Karpas-422 (cell line): ENCODE data around the gene TIMM22. TPM values are rescaled to one million over a fixed set of nuclear protein-coding genes. Genes with fewer than 3 reads are reported as not detected.
"Not testable (repeated sequence)": the region's sequence is repeated elsewhere in the genome, so short reads cannot be mapped to it uniquely, and the experiment has no call there.

Experiments
- DNase-seq: peaks from one replicate; pipeline ENCODE4 v3.0.0-alpha.2; 2015
- H2AFZ ChIP-seq: fragments of 200-600 bp; sonication (generic); 2 replicates; pipeline ENCODE4 v1.6.1; 2014; ENCODE audit warnings: antibody characterized with exemption, low read length, mixed read lengths
- H3K27ac ChIP-seq: fragments of 200-600 bp; sonication (generic); 2 replicates; pipeline ENCODE4 v1.5.1; 2014; ENCODE audit warnings: mild to moderate bottlenecking, low read length, moderate library complexity
- H3K27me3 ChIP-seq: fragments of 200-600 bp; sonication (generic); 2 replicates; pipeline ENCODE4 v1.6.1; 2014; ENCODE audit warnings: low read length, mixed read lengths
- H3K36me3 ChIP-seq: fragments of 200-600 bp; sonication (generic); 2 replicates; pipeline ENCODE4 v1.6.1; 2014; ENCODE audit warnings: low read length, mixed read lengths; ENCODE audit not compliant: insufficient read depth
- H3K4me1 ChIP-seq: fragments of 200-600 bp; sonication (generic); 2 replicates; pipeline ENCODE4 v1.6.1; 2014; ENCODE audit warnings: mild to moderate bottlenecking, low read length, mixed read lengths
- H3K4me2 ChIP-seq: fragments of 200-600 bp; sonication (generic); 2 replicates; pipeline ENCODE4 v1.6.1; 2014; ENCODE audit warnings: low read length, low read depth, mild to moderate bottlenecking; ENCODE audit not compliant: poor library complexity, severe bottlenecking
- H3K4me3 ChIP-seq: fragments of 200-600 bp; sonication (generic); 2 replicates; pipeline ENCODE4 v1.5.1; 2014; ENCODE audit warnings: mild to moderate bottlenecking, antibody characterized with exemption, low read length, mixed read lengths
- H3K79me2 ChIP-seq: fragments of 200-600 bp; sonication (generic); 2 replicates; pipeline ENCODE4 v1.6.1; 2014; ENCODE audit warnings: mild to moderate bottlenecking, low read length, mixed read lengths
- H3K9ac ChIP-seq: fragments of 200-600 bp; sonication (generic); 2 replicates; pipeline ENCODE4 v1.6.0; 2014; ENCODE audit warnings: low read length
- H3K9me2 ChIP-seq: fragments of 200-600 bp; sonication (generic), shearing (Covaris generic); replicated peaks from 2 replicates; pipeline ENCODE4 v1.6.0; 2014; ENCODE audit warnings: mild to moderate bottlenecking, low read length, moderate library complexity; ENCODE audit not compliant: insufficient read depth
- H3K9me3 ChIP-seq: fragments of 300-700, 200-600 bp; sonication (generic); 2 replicates; pipeline ENCODE4 v1.6.1; 2014; ENCODE audit warnings: low read length, mixed read lengths
- H4K20me1 ChIP-seq: fragments of 200-600 bp; sonication (generic); 2 replicates; pipeline ENCODE4 v1.6.1; 2014; ENCODE audit warnings: mild to moderate bottlenecking, antibody characterized with exemption, low read length, low read depth; ENCODE audit not compliant: insufficient read depth
- total RNA-seq: library from RNA; depleted of rRNA; stranded (reverse); fragments of >200 nt; shearing (Covaris generic); gene quantifications from 2 replicates; pipeline ENCODE4 v1.2.3, GENCODE V29; 2014; ENCODE audit warnings: low replicate concordance

TIMM22 gene
- total RNA-seq, 1 experiment from 2014 or later: 4.7 TPM

- Histone ChIP-seq H3K4me3 (no peak overlapping the region), H3K4me2 (no peak overlapping the region), H3K9me2 (no peaks in the 10 kb centered on the region)
Measured at GRCh38 chr17:968812-969730, 27.9 kb upstream of the TIMM22 start.

GRCh38 chr17:969811-970355, 27.0 kb upstream of the TIMM22 start:
- no peak overlapping the region for H3K27ac ChIP-seq
- no peak overlapping the region for H3K9ac ChIP-seq
- H2AFZ ChIP-seq: no peak overlapping the region
- no peaks in the 10 kb centered on the region for H3K36me3 ChIP-seq
- H3K79me2 ChIP-seq: no peaks in the 10 kb centered on the region
- no peaks in the 10 kb centered on the region for H3K27me3 ChIP-seq
- no peaks in the 10 kb centered on the region for H3K9me2 ChIP-seq
- no peak for DNase-seq
- H3K4me1 ChIP-seq: no peaks in the 10 kb centered on the region
- no peak overlapping the region for H3K4me2 ChIP-seq
- no peak overlapping the region for H3K4me3 ChIP-seq
- no peaks in the 10 kb centered on the region for H4K20me1 ChIP-seq
- no peaks in the 10 kb centered on the region for H3K9me3 ChIP-seq

More at GRCh38 chr17:968812-969730, 27.9 kb upstream of the TIMM22 start:
- no peaks in the 10 kb centered on the region for H3K4me1 ChIP-seq
- no peak overlapping the region for H2AFZ ChIP-seq
- H3K79me2 ChIP-seq: no peaks in the 10 kb centered on the region
- H4K20me1 ChIP-seq: no peaks in the 10 kb centered on the region
- no peaks in the 10 kb centered on the region for H3K36me3 ChIP-seq
- no peak overlapping the region for H3K9ac ChIP-seq
- H3K27me3 ChIP-seq: no peaks in the 10 kb centered on the region
- DNase-seq: no peak
- no peaks in the 10 kb centered on the region for H3K9me3 ChIP-seq
- no peak overlapping the region for H3K27ac ChIP-seq

DNA sequence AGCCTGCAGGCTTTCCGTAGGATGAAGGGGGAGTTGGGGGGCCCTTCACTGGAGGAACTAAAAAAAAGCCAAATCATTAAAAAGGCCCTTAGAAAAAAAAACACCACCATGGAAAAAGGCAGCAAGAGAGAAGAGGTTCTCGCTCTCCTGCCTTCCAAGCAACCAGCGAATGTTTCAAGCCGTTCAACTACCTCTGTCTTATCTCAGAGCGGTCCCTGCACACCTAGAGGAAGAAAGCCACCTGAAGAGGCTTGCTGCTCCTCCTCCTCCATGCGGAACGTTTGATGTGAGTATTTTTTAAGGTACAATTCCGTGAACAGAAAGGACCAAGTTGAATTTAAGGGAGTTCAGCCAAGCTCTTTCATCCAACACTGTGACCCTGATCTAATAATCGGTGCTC, 26.6 kb upstream of the TIMM22 start:
- H3K79me2 ChIP-seq: no peaks in the 10 kb centered on the region
- H4K20me1 ChIP-seq: no peaks in the 10 kb centered on the region
- H3K9ac ChIP-seq: no peak overlapping the region
- H3K4me2 ChIP-seq: no peak overlapping the region
- no peaks in the 10 kb centered on the region for H3K9me2 ChIP-seq
- no peaks in the 10 kb centered on the region for H3K9me3 ChIP-seq
- no peaks in the 10 kb centered on the region for H3K27me3 ChIP-seq
- H2AFZ ChIP-seq: no peak overlapping the region
- DNase-seq: no peak
- H3K4me3 ChIP-seq: no peak overlapping the region
- H3K4me1 ChIP-seq: no peaks in the 10 kb centered on the region
- no peaks in the 10 kb centered on the region for H3K36me3 ChIP-seq
- H3K27ac ChIP-seq: no peak overlapping the region

GRCh38 chr17:971861-972260, 25.1 kb upstream of the TIMM22 start:
- not testable (repeated sequence) for H3K9me2 ChIP-seq, H3K4me2 ChIP-seq, H3K27ac ChIP-seq, H3K79me2 ChIP-seq, H3K4me1 ChIP-seq, H3K9me3 ChIP-seq, H3K9ac ChIP-seq, H3K27me3 ChIP-seq, H3K4me3 ChIP-seq, H3K36me3 ChIP-seq, H4K20me1 ChIP-seq, DNase-seq, H2AFZ ChIP-seq

GRCh38 chr17:973053-973452, 23.9 kb upstream of the TIMM22 start:
- Histone ChIP-seq H3K4me2 (no peak overlapping the region), H3K36me3 (no peaks in the 10 kb centered on the region), H4K20me1 (0 out of 2 replicates have a peak, but pooled peaks cover 3% of the 10 kb centered on the region), H3K9me2 (no peaks in the 10 kb centered on the region), H3K4me1 (no peaks in the 10 kb centered on the region), H3K9ac (no peak overlapping the region), H3K27ac (no peak overlapping the region), H3K4me3 (no peak overlapping the region), H3K9me3 (no peaks in the 10 kb centered on the region), H3K27me3 (no peaks in the 10 kb centered on the region), H3K79me2 (no peaks in the 10 kb centered on the region), H2AFZ (no peak overlapping the region)
- no peak for DNase-seq

GRCh38 chr17:974778-975177, 22.2 kb upstream of the TIMM22 start:
- H3K9me2 ChIP-seq, H4K20me1 ChIP-seq, H3K4me1 ChIP-seq, H3K79me2 ChIP-seq, H3K4me3 ChIP-seq, H3K9ac ChIP-seq, H2AFZ ChIP-seq, H3K27me3 ChIP-seq, H3K9me3 ChIP-seq, H3K36me3 ChIP-seq, H3K27ac ChIP-seq, DNase-seq, H3K4me2 ChIP-seq: not testable (repeated sequence)

DNA sequence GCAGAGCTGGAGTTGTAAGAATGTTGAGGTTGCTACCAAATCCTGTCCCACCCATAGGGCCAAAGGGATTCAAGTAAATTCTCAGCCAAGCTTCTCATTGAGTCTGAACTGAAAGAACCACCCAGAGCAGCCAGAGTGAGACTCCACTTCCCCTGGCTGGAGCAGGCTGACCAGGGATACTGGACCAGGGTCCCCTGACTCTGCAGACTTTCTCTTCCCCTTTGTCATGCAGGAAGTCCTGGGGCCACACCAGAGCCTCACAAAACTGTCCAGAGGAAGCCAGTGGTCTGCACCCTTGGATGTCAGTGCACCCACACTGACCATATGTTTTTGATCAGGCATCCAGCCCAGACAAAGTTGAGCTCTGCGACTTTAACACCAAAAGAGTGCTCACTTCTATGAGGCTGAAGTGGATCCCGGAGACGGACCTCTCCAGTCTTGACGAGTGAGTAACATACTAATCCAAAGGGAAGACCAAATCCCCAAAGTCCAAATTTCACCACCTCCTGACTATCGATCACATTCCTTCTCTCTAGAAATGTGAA, 21.5 kb upstream of the TIMM22 start:
- no peak overlapping the region for H2AFZ ChIP-seq
- H3K4me2 ChIP-seq: no peak overlapping the region
- H3K27ac ChIP-seq: no peak overlapping the region
- H3K9me2 ChIP-seq: no peaks in the 10 kb centered on the region
- no peak overlapping the region for H3K9ac ChIP-seq
- no peaks in the 10 kb centered on the region for H3K79me2 ChIP-seq
- H3K4me3 ChIP-seq: no peak overlapping the region
- DNase-seq: no peak
- no peaks in the 10 kb centered on the region for H3K36me3 ChIP-seq
- H3K9me3 ChIP-seq: no peaks in the 10 kb centered on the region
- 0 out of 2 replicates have a peak, but pooled peaks cover 11% of the 10 kb centered on the region for H4K20me1 ChIP-seq
- no peaks in the 10 kb centered on the region for H3K27me3 ChIP-seq
- peaks cover 7% of the 10 kb centered on the region for H3K4me1 ChIP-seq

- Histone ChIP-seq H3K27me3 (no peaks in the 10 kb centered on the region), H4K20me1 (0 out of 2 replicates have a peak, but pooled peaks cover 11% of the 10 kb centered on the region), H3K4me2 (no peak overlapping the region), H3K9me2 (no peaks in the 10 kb centered on the region), H3K4me3 (no peak overlapping the region), H3K4me1 (peaks cover 9% of the 10 kb centered on the region), H3K27ac (no peak overlapping the region), H3K9ac (no peak overlapping the region), H2AFZ (no peak overlapping the region), H3K79me2 (no peaks in the 10 kb centered on the region), H3K9me3 (no peaks in the 10 kb centered on the region), H3K36me3 (no peaks in the 10 kb centered on the region)
- DNase-seq: no peak
Measured at GRCh38 chr17:976312-976711, 20.6 kb upstream of the TIMM22 start.
